HCT116 (cell line): ENCODE data around the gene SEMA5A. TPM values are rescaled to one million over a fixed set of nuclear protein-coding genes. Genes with fewer than 3 reads are reported as not detected.

Experiments used
- ATAC-seq: fragments of 200-7000 bp; cut with Tn5 transposase; 2 replicates; pipeline ENCODE4 v1.9.1; 2020; ENCODE audit warnings: mild to moderate bottlenecking, moderate library complexity
- BruUV-seq: library from RNA; stranded (reverse); fragments of 400-500 nt; replicated peaks from 2 replicates; lab custom pipeline; 2021; lab: Mats Ljungman, UMichigan
- CTCF ChIA-PET: fragments of 300-600 bp; sonication (Branson Sonifier 250); formaldehyde crosslinking; loops from one replicate; lab custom pipeline; 2021; ENCODE audit warnings: antibody characterized with exemption; lab: Charles Lee
- POLR2A ChIA-PET: fragments of 300-600, 350-600 bp; sonication (Branson Sonifier 250); formaldehyde crosslinking; loops from one replicate; lab custom pipeline; 2021; ENCODE audit warnings: antibody characterized with exemption; lab: Charles Lee
- RAD21 ChIA-PET, 2 experiments: fragments of 300-600 bp; sonication (Branson Sonifier 250); formaldehyde crosslinking; loops; one replicate each; lab custom pipeline; 2023; ENCODE audit warnings: low total read pairs in 2 of 2; ENCODE audit not compliant: uncharacterized antibody in 2 of 2, unreplicated experiment in 2 of 2, low non-redundant PET in 1 of 2; lab: Charles Lee
- DNase-seq: peaks from one replicate; pipeline ENCODE4 v3.0.0-alpha.2; 2010; ENCODE audit warnings: low read depth, low spot score
- H2AFZ ChIP-seq: fragments of 200-600 bp; shearing (Covaris generic), sonication (generic); 2 replicates; pipeline ENCODE4 v1.6.1; 2017; ENCODE audit warnings: low read depth, mixed run types, mixed read lengths, antibody characterized with exemption, low read length; ENCODE audit not compliant: poor library complexity, severe bottlenecking
- H3K27ac ChIP-seq: 2 replicates; pipeline ENCODE4 v1.5.1; 2012; ENCODE audit warnings: low read depth, low read length
- H3K27me3 ChIP-seq: fragments of 200-600 bp; sonication (generic); 2 replicates; pipeline ENCODE4 v1.6.1; 2016; ENCODE audit warnings: mixed run types, low read length, mixed read lengths; ENCODE audit not compliant: insufficient read depth
- H3K36me3 ChIP-seq, 2 experiments: fragments of 200-500 bp in 1 of 2; fragments of 200-600 bp in 1 of 2; sonication (Bioruptor generic) in 1 of 2; sonication (generic) in 1 of 2; 2 replicates each; pipeline versions ENCODE4 v1.5.1 to v1.6.1; 2014 to 2016; ENCODE audit warnings: low read length in 2 of 2, inconsistent platforms in 1 of 2, mixed read lengths in 1 of 2, mixed run types in 1 of 2; ENCODE audit not compliant: insufficient read depth in 2 of 2, control insufficient read depth in 1 of 2
- H3K4me1 ChIP-seq, 2 experiments: fragments of 200-600 bp in 1 of 2; sonication (generic) in 1 of 2; 2 replicates each; pipeline versions ENCODE4 v1.5.1 to v1.6.1; 2012 to 2017; ENCODE audit warnings: low read length in 2 of 2, inconsistent platforms in 1 of 2, mild to moderate bottlenecking in 1 of 2, mixed read lengths in 1 of 2, mixed run types in 1 of 2, moderate library complexity in 1 of 2; ENCODE audit not compliant: insufficient read depth in 2 of 2, control insufficient read depth in 1 of 2
- H3K4me2 ChIP-seq: fragments of 200-600 bp; sonication (generic); 2 replicates; pipeline ENCODE4 v1.6.1; 2017; ENCODE audit warnings: mixed run types, low read length, mixed read lengths
- H3K4me3 ChIP-seq, 2 experiments: fragments of 200-600 bp in 1 of 2; sonication (generic) in 1 of 2; replicated peaks in 1 of 2; 2 replicates each; pipeline ENCODE4 v1.5.1; 2011 to 2016; ENCODE audit warnings: low read length in 2 of 2, control low read depth in 1 of 2, low read depth in 1 of 2, mild to moderate bottlenecking in 1 of 2, mixed read lengths in 1 of 2, mixed run types in 1 of 2
- H3K79me2 ChIP-seq: fragments of 200-600 bp; sonication (generic); 2 replicates; pipeline ENCODE4 v1.6.1; 2017; ENCODE audit warnings: mild to moderate bottlenecking, mixed run types, low read length, moderate library complexity, mixed read lengths; ENCODE audit not compliant: insufficient read depth
- H3K9ac ChIP-seq: fragments of 200-600 bp; sonication (generic); 2 replicates; pipeline ENCODE4 v1.6.1; 2016; ENCODE audit warnings: low read length, mixed read lengths
- H3K9me2 ChIP-seq: fragments of 200-600 bp; sonication (generic), shearing (Covaris generic); 2 replicates; pipeline ENCODE4 v1.6.1; 2017; ENCODE audit warnings: mixed run types, mild to moderate bottlenecking, moderate library complexity; ENCODE audit not compliant: insufficient read depth
- H3K9me3 ChIP-seq, 2 experiments: fragments of 200-500 bp in 1 of 2; fragments of 200-600 bp in 1 of 2; sonication (Bioruptor generic) in 1 of 2; sonication (generic) in 1 of 2; 2 replicates each; pipeline ENCODE4 v1.6.1; 2014 to 2017; ENCODE audit warnings: low read length in 2 of 2, mixed read lengths in 2 of 2, inconsistent platforms in 1 of 2, low read depth in 1 of 2, mild to moderate bottlenecking in 1 of 2, mixed run types in 1 of 2, moderate library complexity in 1 of 2; ENCODE audit not compliant: control insufficient read depth in 1 of 2, insufficient read depth in 1 of 2
- H4K20me1 ChIP-seq: fragments of 200-600 bp; sonication (generic), shearing (Covaris generic); 2 replicates; pipeline ENCODE4 v1.6.1; 2017; ENCODE audit warnings: mixed run types, mild to moderate bottlenecking, moderate library complexity; ENCODE audit not compliant: insufficient read depth
- EGR1 ChIP-seq: IDR thresholded peaks from 2 replicates; pipeline ENCODE4 v1.6.1; 2012; ENCODE audit warnings: low read depth
- POLR2AphosphoS5 ChIP-seq: IDR thresholded peaks from 2 replicates; pipeline ENCODE4 v1.6.1; 2011; ENCODE audit warnings: mild to moderate bottlenecking, low read depth, low read length, moderate library complexity
- SIN3A ChIP-seq: IDR thresholded peaks from 2 replicates; pipeline ENCODE4 v1.6.1; 2012; ENCODE audit warnings: low read depth
- SP1 ChIP-seq: IDR thresholded peaks from 2 replicates; pipeline ENCODE4 v1.6.1; 2012; ENCODE audit warnings: low read depth
- ZFX ChIP-seq: fragments of 450-650 bp; IDR thresholded peaks from 2 replicates; pipeline ENCODE4 v1.6.1; 2017
- intact Hi-C: fragments of 100-400 bp; cut with micrococcal nuclease; formaldehyde crosslinking; loops from 2 replicates; pipeline ENCODE4 v1.10.0; 2022
- total RNA-seq: library from RNA; stranded (reverse); gene quantifications from one replicate; pipeline ENCODE4 v1.2.1, GENCODE V29; 2021; ENCODE audit not compliant: unreplicated experiment
- TF ChIP-seq, protein P1 (sequence below): IDR thresholded peaks from 2 replicates; pipeline ENCODE4 v1.6.1; 2012

Gene SEMA5A
- total RNA-seq, 1 experiment from 2014 or later = 0.02 TPM

DNA sequence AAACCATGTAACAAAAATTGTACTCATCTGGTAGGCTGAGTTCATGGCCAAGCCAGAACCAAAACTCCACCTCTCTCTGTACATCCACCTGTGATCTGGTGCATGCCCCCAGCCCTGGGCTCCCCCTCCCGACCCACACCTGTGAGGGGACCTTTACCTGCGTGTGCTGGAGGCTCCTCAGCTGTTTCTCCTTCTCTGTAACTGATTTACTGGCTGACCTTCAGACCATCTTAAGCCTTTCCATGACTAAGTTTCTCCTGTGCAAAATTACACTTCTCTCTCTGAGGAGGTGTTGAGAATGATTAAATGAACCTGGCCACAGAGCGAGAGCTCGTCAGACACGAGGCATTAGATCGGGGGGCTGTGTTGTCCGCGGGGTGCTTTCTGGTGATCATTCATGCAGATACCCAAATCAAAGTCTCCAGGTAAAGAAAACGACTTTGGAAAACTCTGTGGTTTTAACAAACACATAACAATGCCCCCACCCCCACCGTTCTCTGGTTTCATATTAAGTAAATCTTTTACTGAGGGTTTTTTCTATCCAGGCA lies 136.4 kb downstream of the SEMA5A start:
- TF ChIP-seq SIN3A = no peak
- intact Hi-C loops = no loop called here

DNA sequence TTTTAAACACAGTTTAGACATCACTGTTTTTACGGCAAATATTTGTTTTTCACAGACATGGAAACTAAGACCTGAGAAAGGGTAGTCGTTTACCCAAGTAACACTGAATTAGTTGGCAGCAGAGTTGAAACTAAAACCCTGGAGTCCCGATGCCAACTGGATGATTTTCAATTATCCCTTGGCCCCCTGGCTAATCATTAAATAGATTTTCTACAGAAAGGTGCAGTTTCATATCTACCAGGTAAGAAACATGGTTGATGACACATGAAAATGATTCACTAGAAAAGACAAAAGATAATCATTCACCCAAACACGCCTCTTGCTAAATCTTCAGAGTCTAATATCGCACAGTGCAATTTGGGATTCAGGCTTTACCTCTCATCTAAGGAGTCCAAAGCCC lies 136.9 kb downstream of the SEMA5A start:
- Histone ChIP-seq H3K27me3 (no peaks in the 10 kb centered on the region), H3K9ac (no peak overlapping the region), H3K36me3 (no peaks in the 10 kb centered on the region), H3K79me2 (no peaks in the 10 kb centered on the region), H3K27ac (no peak overlapping the region), H2AFZ (no peak overlapping the region), H4K20me1 (no peaks in the 10 kb centered on the region), H3K4me1 (no peaks in the 10 kb centered on the region), H3K4me3 (no peak overlapping the region), H3K9me2 (no peaks in the 10 kb centered on the region), H3K9me3 (peaks cover 3 to 39% of the 10 kb centered on the region in 2 experiments; a peak in 2 of 4 replicates), H3K4me2 (no peak overlapping the region)
- RAD21 ChIA-PET = no interaction called here
- BruUV-seq = no TSS peak
- TF ChIP-seq ZFX (no peak), EGR1 (no peak), SP1 (no peak), POLR2AphosphoS5 (no peak)
- TF ChIP-seq, protein P1, sequence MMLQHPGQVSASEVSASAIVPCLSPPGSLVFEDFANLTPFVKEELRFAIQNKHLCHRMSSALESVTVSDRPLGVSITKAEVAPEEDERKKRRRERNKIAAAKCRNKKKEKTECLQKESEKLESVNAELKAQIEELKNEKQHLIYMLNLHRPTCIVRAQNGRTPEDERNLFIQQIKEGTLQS = no peak
- POLR2A ChIA-PET = no interaction called here
- no peak for ATAC-seq
- intact Hi-C loops = no loop called here
- no peak for DNase-seq
- CTCF ChIA-PET = no interaction called here

More for the DNA sequence above, 136.4 kb downstream of the SEMA5A start:
- ATAC-seq (no peak), DNase-seq (no peak)
- no peaks in the 10 kb centered on the region for H3K36me3 ChIP-seq
- no peak overlapping the region for H3K4me3 ChIP-seq
- no peak overlapping the region for H3K9ac ChIP-seq
- no TSS peak for BruUV-seq
- H3K9me2 ChIP-seq = no peaks in the 10 kb centered on the region
- ChIA-PET POLR2A (no interaction called here), RAD21 (no interaction called here), CTCF (no interaction called here)
- H3K27ac ChIP-seq = no peak overlapping the region
- no peaks in the 10 kb centered on the region for H3K79me2 ChIP-seq
- H3K27me3 ChIP-seq = no peaks in the 10 kb centered on the region
- no peaks in the 10 kb centered on the region for H4K20me1 ChIP-seq
- no peak overlapping the region for H3K4me2 ChIP-seq
- no peaks in the 10 kb centered on the region for H3K4me1 ChIP-seq
- H2AFZ ChIP-seq = no peak overlapping the region
- H3K9me3 ChIP-seq = peaks cover 3 to 38% of the 10 kb centered on the region in 2 experiments; a peak in 2 of 4 replicates
